Osteoblast (primary cell): ENCODE data around the gene XRCC1. TPM values are rescaled to one million over a fixed set of nuclear protein-coding genes. Genes with fewer than 3 reads are reported as not detected.
"Not testable (repeated sequence)": the region's sequence is repeated elsewhere in the genome, so short reads cannot be mapped to it uniquely, and the experiment has no call there.

Experiments
- DNase-seq: peaks from one replicate; pipeline ENCODE4 v3.0.0; 2011; ENCODE audit warnings: low spot score, mixed read lengths; ENCODE audit not compliant: insufficient read length; ENCODE audit errors: missing footprints
- H2AFZ ChIP-seq: 2 replicates; pipeline ENCODE4 v1.6.0; 2011; ENCODE audit warnings: mild to moderate bottlenecking, low read length
- H3K27ac ChIP-seq: 2 replicates; pipeline ENCODE4 v1.5.1; 2011; ENCODE audit warnings: mild to moderate bottlenecking, low read depth, low read length, moderate library complexity
- H3K27me3 ChIP-seq: 2 replicates; pipeline ENCODE4 v1.6.0; 2012; ENCODE audit warnings: mild to moderate bottlenecking, control low read depth, inconsistent platforms, low read length, moderate library complexity; ENCODE audit not compliant: insufficient read depth
- H3K36me3 ChIP-seq: 2 replicates; pipeline ENCODE4 v1.5.1; 2011; ENCODE audit warnings: mild to moderate bottlenecking, low read length, control low read depth, moderate library complexity; ENCODE audit not compliant: insufficient read depth
- H3K4me1 ChIP-seq: 2 replicates; pipeline ENCODE4 v1.5.1; 2011; ENCODE audit warnings: mild to moderate bottlenecking, low read length, control low read depth, moderate library complexity; ENCODE audit not compliant: insufficient read depth
- H3K4me2 ChIP-seq: 2 replicates; pipeline ENCODE4 v1.6.0; 2011; ENCODE audit warnings: mild to moderate bottlenecking, low read length; ENCODE audit not compliant: insufficient read depth
- H3K4me3 ChIP-seq: fragments of 200-600 bp; sonication (generic); 3 replicates; pipeline ENCODE4 v1.5.1; 2012; ENCODE audit warnings: mild to moderate bottlenecking, low read length, inconsistent platforms; ENCODE audit not compliant: insufficient read depth
- H3K79me2 ChIP-seq: 2 replicates; pipeline ENCODE4 v1.6.0; 2012; ENCODE audit warnings: mild to moderate bottlenecking, low read length, control low read depth, inconsistent platforms; ENCODE audit not compliant: insufficient read depth
- H3K9me3 ChIP-seq: 2 replicates; pipeline ENCODE4 v1.5.1; 2011; ENCODE audit warnings: low read depth, low read length, control low read depth
- H4K20me1 ChIP-seq: 2 replicates; pipeline ENCODE4 v1.6.0; 2012; ENCODE audit warnings: mild to moderate bottlenecking, low read length, control low read depth; ENCODE audit not compliant: insufficient read depth
- total RNA-seq: library from RNA; depleted of rRNA; stranded (reverse); fragments of >200 nt; gene quantifications from 2 replicates; pipeline ENCODE4 v1.2.3, GENCODE V29; 2012
- TF ChIP-seq, protein P1 (sequence below): IDR thresholded peaks from 2 replicates; pipeline ENCODE4 v1.5.1; 2011; ENCODE audit warnings: mild to moderate bottlenecking, low read depth, low read length, moderate library complexity; ENCODE audit errors: extremely low read depth

XRCC1 gene
- total RNA-seq, 1 donor: 21.4 TPM

DNA sequence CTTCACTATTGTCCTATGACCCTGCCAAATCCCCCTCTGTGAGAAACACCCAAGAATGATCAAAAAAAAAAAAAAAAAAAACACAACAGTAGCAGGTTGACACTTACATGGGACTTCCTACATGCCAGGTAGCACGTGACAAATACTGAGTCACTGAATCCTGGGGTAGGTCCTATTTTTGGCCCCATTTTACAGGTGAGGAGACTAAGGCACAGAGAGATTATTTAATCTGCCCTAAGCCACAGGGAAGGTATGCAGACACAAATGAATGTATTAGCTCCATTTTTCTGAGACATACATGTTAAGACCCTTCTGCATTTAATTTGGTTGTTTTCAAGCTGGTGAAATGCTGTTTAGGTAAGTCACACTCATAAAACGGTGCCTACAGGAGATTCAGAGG is 26.6 kb downstream of the XRCC1 start:
- H3K27me3 ChIP-seq: no peaks in the 10 kb centered on the region
- H2AFZ ChIP-seq: no peak overlapping the region
- no peak overlapping the region for H3K4me3 ChIP-seq
- H3K4me1 ChIP-seq: no peaks in the 10 kb centered on the region
- no peaks in the 10 kb centered on the region for H3K9me3 ChIP-seq
- no peaks in the 10 kb centered on the region for H4K20me1 ChIP-seq
- H3K27ac ChIP-seq: no peak overlapping the region
- no peak for DNase-seq
- H3K79me2 ChIP-seq: no peaks in the 10 kb centered on the region
- no peak overlapping the region for H3K4me2 ChIP-seq
- TF ChIP-seq, protein P1, sequence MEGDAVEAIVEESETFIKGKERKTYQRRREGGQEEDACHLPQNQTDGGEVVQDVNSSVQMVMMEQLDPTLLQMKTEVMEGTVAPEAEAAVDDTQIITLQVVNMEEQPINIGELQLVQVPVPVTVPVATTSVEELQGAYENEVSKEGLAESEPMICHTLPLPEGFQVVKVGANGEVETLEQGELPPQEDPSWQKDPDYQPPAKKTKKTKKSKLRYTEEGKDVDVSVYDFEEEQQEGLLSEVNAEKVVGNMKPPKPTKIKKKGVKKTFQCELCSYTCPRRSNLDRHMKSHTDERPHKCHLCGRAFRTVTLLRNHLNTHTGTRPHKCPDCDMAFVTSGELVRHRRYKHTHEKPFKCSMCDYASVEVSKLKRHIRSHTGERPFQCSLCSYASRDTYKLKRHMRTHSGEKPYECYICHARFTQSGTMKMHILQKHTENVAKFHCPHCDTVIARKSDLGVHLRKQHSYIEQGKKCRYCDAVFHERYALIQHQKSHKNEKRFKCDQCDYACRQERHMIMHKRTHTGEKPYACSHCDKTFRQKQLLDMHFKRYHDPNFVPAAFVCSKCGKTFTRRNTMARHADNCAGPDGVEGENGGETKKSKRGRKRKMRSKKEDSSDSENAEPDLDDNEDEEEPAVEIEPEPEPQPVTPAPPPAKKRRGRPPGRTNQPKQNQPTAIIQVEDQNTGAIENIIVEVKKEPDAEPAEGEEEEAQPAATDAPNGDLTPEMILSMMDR: no peak
- peaks cover 40% of the 10 kb centered on the region for H3K36me3 ChIP-seq

DNA sequence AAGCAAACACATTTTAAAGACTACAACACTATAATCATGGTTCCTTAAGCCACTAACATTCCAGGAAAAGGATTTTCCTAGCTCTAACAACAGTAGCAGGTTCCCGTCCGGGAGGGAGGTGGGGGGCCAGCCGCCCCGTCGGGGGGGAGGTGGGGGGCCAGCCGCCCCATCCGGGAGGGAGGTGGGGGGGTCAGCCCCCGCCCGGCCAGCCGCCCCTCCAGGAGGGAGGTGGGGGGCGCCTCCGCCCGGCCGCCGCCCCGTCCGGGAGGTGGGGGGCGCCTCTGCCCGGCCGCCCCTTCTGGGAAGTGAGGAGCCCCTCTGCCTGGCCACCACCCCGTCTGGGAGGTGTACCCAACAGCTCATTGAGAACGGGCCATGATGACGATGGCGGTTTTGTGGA is 27.4 kb downstream of the XRCC1 start:
- H3K79me2 ChIP-seq, H4K20me1 ChIP-seq, H3K27ac ChIP-seq, H2AFZ ChIP-seq, H3K9me3 ChIP-seq, H3K4me3 ChIP-seq, DNase-seq, H3K4me1 ChIP-seq, H3K27me3 ChIP-seq, H3K4me2 ChIP-seq: not testable (repeated sequence)
- peaks cover 47% of the 10 kb centered on the region for H3K36me3 ChIP-seq

DNA sequence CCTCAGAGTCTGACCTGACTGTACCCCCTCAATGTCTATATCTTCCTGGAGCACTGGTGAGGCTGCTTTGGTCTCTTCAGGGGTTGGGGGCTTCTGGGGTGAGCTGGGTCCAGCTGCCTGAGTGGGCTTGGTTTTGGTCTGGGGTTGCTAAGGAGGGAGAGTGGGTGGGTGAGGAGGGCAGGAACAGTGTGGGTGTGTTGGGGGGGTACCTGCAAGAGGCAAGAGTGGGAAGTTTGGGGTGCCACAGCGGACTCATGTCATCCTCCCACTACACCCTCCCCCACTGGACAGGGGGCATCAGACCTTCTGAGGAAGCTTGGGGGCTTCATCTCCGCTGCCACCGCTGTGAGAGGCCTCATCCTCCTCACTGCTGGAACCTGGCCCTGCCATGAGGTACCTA is 28.7 kb downstream of the XRCC1 start:
- peaks cover 51% of the 10 kb centered on the region for H3K36me3 ChIP-seq
- no peaks in the 10 kb centered on the region for H3K27me3 ChIP-seq
- no peak overlapping the region for H3K4me2 ChIP-seq
- peak; percentile 14 for DNase-seq
- TF ChIP-seq, protein P1: no peak
- H3K9me3 ChIP-seq: no peaks in the 10 kb centered on the region
- no peak overlapping the region for H2AFZ ChIP-seq
- no peak overlapping the region for H3K27ac ChIP-seq
- no peaks in the 10 kb centered on the region for H4K20me1 ChIP-seq
- H3K4me1 ChIP-seq: no peaks in the 10 kb centered on the region
- H3K4me3 ChIP-seq: no peak overlapping the region
- H3K79me2 ChIP-seq: no peaks in the 10 kb centered on the region

DNA sequence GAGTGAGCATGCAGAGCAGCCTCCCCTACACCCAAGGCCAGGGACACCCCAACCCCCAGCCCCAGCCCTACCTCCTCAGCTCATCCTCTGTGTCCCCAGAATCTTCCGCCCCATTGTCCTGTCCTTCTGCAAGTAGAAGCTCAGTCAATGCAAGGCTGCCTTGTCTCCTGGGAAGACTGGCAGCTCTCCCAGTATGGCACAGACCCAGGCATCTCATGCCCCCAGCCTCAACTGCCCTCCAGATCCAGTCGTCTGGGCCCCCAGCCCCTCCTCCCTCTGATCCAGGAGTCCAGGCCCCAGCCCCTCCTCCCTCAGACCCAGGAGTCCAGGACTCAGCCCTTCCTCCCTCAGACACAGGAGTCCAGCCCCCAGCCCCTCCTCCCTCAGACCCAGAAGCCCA is 29.3 kb downstream of the XRCC1 start:
- Histone ChIP-seq H4K20me1 (no peaks in the 10 kb centered on the region), H3K79me2 (no peaks in the 10 kb centered on the region), H3K27ac (no peak overlapping the region), H3K9me3 (no peaks in the 10 kb centered on the region), H3K36me3 (peaks cover 45% of the 10 kb centered on the region), H2AFZ (no peak overlapping the region), H3K4me3 (no peak overlapping the region), H3K4me2 (no peak overlapping the region), H3K27me3 (no peaks in the 10 kb centered on the region), H3K4me1 (no peaks in the 10 kb centered on the region)
- TF ChIP-seq, protein P1: no peak
- DNase-seq: peak; percentile 67
